AG20443 (cell line): ENCODE data around the gene CLEC2D.
A peak's percentile ranks its signal among the peaks of the same experiment; 100 is the strongest.
"Not testable (repeated sequence)": the region's sequence is repeated elsewhere in the genome, so short reads cannot be mapped to it uniquely, and the experiment has no call there.

Experiments used
- DNase-seq: peaks from one replicate; pipeline ENCODE4 v3.0.0; 2012; ENCODE audit warnings: low spot score, mixed read lengths

CLEC2D gene, protein sequence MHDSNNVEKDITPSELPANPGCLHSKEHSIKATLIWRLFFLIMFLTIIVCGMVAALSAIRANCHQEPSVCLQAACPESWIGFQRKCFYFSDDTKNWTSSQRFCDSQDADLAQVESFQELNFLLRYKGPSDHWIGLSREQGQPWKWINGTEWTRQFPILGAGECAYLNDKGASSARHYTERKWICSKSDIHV

DNA sequence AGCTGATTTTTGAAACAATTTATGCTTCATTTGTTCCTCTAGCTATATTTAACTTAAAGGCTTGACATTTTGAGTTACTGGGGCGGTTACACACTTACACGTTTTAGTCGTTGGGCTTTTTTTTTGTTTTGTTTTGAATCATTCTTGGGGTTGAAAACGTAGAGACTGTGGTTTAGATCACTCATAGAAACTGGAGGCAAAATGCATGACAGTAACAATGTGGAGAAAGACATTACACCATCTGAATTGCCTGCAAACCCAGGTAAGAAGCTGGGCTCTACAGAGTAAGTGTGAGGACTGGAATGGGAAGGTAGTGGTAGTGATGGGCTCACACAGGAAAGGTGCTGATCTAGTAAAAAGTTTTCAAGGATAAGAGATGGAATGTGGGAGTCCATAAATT is at the start of gene CLEC2D:
TSS of gene CLEC2D (plus strand) at position 180 of the 400 bp plus-strand sequence. CDS start at position 202, 22 bp downstream.
- no peak for DNase-seq

DNA sequence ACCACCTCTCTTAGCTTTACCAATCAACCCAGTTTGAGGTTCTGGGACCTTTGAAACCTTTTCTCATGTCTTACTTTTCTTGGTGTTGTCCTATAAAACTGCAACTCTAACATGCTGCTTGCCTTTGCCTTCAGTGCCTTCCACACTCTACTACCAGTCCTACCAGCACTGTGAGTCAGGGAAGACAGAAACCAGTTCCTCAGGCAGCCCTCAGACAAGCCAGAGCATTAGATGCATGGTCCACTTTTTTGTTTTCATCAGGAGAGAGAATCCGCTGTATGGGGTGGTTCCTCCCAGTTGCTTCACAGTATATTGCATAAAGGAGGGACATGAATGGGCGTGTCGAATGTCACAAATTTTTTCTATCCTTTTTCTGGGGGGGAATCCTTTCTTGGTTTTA is 44.5 kb upstream of the CLEC2D start:
- DNase-seq = no peak

DNA sequence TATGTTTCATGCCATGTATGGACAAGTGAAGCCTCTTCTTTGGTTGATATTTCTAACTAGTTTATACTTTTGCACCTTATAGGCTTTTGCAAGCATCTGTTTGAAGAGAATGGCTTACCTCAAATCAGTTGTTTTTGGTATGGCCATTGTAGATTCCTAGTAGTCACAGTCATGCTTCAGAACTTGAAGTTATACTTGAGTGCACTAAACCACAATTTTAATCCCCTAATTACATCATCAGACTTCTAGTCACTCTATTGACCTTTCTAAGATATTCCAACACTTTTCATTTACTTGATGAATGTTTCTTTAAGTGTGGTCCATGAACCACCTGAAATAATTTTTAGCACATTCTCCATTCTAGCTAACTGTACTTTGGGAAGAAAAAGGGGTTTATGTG is 43.2 kb upstream of the CLEC2D start:
- no peak for DNase-seq

DNA sequence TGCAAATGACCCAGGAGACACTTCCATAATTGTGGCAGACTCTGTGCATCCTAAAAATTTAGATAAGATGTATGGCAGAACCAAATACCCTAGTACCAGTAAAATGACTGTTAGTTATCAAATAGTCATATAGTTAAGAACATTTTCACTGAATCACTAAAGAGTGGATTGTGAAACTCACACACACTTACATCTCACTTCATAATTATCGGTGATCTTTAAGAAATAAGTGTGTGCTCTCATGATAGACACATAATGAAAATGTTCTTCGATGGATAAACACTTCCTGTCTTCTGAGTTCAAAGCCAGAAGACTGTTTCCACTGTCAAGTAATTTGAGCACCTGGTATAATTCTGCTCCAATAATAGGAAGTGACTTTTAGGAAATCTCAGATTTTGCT is 42.7 kb upstream of the CLEC2D start:
- DNase-seq = no peak

DNA sequence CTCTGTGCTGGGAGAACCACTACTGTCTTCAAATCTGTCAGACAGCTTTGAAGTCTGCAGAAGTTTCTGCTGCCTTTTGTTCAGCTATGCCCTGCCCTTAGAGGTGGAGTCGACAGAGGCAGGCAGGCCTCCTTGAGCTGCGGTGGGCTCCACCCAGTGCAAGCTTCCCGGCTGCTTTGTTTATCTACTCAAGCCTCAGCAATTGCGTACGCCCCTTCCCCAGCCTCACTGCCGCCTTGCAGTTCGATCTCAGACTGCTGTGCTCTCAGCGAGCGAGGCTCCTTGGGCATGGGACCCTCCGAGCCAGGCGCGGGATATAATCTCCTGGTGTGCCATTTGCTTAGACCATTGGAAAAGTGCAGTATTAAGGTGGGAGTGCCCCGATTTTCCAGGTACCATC is 36.7 kb upstream of the CLEC2D start:
- no peak for DNase-seq

DNA sequence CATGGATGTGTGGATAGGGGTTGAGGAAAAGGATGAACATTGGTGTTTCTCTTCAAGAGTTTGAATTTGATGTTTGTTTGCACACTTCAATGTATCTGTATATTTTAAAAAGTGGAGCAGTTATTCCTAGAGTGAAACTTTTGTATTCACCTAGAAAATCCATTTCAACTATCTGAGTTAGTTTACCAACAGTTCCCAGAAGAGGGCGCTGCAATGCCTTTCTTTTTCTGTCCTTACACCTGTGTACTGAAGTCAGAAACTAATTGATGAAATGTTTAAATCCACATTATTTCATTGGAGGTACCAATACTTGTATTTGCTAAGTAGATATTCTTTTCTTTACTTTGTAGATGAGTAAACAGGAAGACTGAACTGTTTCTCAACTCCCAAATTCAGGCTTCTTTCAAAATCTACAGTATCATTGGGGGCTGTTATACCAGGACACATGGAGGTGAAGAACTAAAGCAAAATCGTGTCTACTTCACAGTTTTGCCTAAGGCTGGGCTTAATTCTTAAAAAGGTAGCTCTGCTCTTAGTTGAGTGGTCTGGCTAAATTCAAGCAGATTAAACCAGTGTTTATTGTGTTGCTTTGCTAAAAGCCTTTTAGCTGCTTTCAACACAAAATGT is 35.2 kb upstream of the CLEC2D start:
- peak; percentile 35 for DNase-seq

DNA sequence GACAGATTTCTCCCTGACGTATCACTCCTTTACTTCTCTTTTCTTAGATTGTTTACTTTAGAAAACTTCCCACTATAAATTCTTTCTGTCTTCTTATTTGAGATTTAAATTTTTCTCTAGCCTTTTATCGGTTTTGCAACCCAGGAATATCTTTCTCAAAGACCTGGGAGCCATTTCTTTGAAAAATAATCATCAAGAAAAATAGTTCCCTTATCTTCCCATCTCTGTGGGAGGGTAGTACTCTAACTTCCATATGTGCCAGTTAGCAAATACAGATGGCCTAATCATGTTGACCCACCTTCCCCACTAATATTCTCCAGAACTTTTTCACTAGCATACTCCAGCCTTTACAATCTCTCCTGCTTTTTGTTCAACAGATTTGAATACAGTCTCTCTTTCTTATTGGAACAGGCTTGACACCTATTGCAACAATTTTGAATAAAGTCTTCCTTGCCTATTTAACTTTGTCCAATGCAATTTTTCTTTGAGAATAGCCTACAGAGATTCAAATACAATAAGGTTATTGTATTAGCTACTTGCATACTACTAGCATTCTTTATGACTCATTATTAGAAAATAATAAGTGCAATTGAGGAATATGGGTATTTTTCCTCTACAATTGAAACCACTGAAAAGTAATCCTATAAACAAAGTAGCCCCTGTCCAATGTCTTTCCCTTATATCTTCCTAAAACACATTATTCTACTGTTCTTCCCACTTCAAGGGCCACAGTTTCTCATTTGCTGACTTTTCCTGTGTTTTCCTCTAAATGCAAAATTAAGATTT is 34.4 kb upstream of the CLEC2D start:
- no peak for DNase-seq

DNA sequence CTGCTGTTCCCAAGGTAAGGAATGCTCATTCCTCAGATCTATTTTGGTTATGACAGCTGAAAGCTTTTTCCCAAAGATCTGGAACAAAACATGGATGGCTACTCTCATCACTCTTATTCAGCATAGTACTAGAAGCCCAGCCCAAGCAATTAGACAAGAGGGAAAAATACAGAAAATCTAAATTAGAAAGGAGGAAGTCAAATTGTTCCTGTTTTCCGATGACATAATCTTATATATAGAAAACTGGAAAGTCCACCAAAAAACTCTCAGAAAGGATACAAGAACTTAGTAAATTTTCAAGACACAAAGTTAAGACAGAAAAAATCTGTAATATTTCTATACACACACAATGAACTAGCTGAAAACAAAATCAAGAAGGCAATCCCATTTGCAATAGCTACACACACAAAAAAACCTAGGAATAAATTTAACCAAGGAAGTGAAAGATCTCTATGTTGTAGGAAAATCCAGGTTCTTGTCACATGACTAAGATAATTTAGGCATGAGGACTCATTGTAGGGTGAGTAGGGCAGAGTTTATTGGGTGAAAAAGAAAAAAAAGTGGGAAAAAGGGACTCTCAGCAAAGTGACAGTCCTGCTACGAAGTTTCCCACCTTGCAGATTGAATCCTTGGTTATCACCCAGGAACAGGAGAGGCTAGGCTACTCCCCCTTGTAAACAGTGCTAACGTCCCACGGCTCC is 33.2 kb upstream of the CLEC2D start:
- DNase-seq = no peak

DNA sequence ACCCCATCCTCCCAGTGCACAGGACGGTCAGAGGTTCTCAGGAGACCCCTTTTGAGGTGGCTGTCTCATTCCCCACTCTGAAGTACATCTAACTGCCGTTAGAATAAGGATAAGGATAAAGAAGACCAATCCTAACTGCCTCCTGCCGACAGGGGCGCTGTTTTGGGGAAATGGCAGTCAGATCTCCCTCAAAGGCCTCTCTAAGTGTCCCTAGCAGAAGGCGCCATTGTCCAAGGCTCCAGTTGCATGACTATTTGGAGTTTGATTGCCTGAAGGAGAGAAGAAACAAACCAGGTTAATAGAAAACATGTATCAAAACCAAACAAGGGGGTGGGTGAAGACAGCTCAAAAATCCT is 32.7 kb upstream of the CLEC2D start:
- no peak for DNase-seq

DNA sequence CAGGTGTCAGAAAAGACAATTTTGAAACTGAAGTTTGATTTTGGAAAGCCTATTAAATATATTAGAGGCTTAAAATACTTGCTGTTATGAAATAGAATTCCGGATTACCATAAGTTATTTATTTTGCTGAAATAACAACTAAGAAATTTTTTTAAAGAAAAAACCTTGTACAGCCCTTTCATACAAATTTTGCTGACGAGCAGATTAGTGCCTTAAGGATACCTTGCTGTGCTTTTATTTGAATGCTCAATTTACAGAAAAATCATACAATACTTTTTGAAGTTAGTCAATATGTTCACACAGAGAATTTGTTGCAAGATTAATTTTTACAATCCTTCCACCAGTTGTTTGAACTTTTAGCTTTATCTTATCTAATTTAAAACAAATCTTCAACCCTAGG is 29.5 kb upstream of the CLEC2D start:
- no peak for DNase-seq

DNA sequence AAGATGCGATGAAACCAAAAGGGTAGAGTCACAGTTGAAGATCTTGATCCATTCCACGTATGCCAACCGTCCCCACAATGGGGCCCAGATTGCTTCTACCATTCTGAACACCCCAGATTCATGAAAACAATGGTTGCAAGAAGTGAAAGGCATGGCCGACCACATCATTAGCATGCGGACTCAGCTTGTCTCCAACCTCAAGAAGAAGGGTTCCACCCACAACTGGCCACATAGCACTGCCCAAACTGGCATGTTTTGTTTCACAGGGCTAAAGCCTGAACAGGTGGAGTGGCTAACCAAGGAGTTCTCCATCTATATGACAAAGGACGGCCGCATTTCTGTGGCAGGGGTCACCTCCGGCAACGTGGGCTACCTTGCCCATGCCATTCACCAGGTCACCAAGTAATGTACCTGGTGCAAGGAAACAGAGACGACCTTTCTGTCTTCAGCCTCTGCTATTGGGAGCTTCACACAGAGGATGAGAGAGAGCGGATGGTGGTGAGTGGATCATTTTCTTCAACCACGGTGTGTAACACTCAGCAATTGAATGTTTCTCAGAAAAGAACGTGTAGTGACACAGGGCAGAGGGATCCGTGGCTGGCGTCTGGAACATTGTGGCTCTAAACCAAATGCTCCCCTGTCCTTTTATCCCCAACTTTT is 26.8 kb upstream of the CLEC2D start:
- DNase-seq = no peak

DNA sequence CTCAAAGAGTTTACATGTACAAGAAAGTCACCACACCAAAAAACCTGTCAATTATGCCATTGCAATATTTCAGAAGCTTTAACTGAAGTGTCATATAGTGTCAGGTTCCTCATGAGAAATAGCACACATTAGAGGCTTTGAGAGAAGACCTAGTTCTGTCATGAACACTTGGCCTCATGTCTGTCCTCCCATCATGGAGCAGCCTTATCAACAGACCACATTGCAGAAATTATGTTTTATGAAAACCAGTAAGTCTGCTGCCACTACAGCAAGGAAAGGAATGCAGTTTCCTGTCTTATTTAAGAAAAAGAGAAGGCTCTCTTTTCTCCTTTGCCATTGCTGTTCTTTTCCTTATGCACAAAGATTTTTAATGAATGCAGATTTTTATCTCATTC is 26.2 kb upstream of the CLEC2D start:
- DNase-seq = no peak

DNA sequence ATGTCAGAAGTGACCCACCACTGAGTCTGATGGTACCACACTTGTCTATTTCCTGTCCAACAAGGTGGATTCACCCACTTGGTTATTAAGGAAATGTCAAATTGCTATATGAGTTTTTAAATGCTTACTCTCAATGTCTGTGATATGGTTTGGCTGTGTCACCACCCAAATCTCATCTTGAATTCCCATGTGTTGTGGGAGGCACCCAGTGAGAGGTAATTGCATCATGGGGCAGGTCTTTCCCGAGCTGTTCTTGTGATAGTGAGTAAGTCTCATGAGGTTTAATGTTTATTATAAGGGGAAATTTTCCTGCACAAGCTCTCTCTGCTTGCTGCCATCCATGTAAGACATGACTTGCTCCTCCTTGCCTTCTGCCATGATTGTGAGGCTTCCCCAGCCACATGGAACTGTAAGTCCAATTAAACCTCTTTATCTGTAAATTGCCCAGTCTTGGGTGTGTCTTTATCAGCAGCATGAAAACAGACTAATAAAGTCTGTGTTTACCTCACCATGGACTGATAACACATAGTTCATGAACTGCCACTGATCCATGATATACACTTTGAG is 24.4 kb upstream of the CLEC2D start:
- DNase-seq = not testable (repeated sequence)

DNA sequence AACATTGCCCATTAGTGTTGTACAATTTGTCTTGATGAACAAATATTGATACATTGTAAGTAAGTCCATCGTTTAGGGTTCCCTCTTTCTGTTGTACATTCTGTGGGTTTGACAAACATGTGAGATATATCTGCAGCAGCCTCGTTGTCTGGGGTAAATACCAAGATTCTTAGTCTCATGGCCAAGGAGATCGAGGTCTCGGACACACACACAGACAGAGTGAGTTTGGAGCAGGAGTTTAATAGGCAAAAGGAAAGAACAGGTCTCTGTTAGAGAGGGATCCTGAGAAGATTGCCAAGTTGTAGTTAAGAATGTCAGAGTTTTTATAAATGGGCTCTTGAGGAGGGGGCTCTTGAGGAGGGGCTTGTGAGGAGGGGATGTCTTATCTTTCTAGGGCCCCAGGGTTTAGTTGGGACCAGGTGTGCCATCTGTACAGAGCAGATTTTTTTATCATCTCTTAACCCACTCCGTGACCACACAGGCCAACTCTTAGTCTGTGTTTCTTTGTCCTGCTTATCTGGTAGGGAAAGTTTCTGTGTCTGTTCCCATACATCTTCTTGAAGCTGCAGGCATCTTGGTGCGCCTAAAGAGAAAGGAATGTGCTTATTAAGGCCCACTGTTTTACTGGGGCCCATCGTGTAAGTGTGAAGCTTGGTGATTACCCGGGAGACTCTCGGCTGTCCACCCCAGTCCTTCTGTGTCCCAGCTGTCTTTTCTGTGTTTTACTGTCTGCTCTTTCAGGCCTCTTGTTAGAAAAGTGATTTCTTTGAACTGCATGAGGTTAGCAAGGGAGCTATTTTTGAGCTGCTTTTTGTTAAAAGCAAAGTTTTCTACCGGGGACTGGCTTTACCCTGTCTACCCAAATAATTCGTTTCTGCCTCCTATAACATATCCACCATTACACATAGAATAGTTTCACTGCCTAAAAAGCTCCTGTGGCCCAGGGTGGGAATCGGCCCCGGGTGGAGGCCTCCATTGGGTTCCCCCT is 22.4 kb upstream of the CLEC2D start:
- DNase-seq = no peak

DNA sequence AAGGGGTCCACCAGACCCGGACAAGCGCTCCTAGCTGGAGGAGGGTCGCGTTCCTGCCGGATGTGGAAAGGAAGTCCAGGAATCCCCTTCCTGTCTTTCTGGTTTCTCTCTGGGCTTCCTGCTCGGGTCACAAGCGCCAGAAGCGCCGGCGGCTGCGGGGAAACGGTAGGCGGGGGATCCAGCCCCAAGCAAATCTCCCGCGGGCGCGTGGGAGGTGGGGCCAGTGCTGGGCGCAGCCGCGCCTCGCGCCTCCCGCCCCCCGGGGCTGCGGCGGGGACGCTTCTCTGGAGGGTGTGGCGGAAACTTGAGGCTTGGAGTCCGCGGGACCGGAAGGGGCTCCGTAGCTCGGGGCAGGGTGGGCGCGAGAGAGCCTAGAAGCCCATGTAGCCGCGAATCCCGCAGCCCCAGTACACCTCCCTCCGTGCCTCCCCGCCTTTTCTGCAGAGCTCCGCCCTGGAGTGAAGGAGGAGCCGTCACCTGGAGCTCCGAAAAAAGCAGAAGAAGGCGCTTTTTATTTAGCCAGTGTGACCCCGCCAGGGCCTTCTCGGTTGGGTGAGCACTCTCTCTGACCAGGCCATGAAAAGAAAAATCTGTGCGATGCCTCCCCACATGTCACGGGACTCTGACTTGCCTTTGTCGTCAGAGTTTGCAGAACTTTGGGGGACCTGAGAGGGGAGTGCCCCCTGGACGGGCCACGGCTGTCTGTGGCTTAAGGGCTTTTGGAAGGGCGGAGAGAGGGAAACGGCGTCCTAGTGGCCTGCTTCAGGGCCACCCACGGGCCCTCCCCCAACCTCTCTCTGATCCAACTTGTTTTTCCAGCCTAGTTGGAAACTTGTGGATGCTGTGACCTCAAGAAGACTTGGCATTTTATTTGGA is 21.4 kb upstream of the CLEC2D start:
- peak; percentile 95 for DNase-seq

DNA sequence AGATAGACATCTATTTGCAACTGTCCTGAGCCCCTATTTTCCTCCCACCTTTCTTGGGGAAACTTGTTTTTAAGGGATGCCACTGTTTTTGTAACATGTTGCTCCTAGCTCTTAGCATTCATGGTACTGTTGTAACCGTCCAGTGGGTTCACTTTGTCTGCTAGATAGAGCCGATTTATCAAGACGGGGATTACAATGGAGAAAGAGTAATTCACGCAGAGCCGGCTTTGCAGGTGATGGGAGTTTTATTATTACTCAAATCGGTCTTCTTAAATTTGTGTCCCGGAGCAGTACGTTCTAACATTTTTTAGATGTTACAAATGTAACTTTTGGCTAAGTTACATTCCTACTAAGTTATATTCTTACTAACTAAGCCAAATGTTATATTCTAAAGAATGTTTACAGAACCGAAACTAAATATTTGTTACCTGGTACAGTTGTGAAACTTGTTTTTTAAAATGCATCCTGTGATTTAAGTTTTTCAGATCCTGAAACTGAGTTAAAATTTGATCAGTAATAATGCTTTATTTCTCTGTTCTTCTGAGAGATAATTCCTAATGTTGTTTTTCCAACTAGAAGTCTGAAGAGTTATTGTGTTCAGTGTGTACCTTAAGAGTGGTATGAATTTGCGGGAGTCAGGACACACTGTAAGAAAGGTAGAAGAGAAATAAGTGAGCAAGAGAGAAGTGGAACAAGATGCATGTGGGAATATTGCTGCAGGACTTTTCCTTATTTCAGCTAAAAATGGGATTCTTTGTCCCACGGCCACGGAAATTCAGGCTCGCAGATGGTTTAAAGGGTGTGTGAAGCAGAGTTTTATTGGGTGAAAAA is 20.6 kb upstream of the CLEC2D start:
- no peak for DNase-seq

DNA sequence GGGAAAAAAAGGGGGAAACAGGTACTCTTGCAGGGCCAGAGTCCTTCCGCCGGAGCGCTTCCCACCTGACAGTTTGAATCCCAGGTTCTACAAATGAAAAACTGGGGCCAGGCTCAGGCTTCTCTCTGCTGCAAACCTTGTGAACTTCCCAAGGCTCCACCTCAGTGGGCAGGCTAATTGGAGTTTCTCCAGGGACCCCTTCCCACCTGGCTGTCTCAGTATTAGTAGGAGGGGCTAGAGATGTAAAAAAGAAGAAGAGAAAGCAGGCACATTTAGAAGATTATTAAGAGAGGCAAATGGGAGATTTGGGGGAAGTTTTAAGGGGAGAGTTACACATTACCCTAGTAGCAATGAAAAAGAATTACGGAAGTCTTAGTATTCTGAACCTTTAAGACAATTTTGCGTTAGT is 20.0 kb upstream of the CLEC2D start:
- DNase-seq = no peak

DNA sequence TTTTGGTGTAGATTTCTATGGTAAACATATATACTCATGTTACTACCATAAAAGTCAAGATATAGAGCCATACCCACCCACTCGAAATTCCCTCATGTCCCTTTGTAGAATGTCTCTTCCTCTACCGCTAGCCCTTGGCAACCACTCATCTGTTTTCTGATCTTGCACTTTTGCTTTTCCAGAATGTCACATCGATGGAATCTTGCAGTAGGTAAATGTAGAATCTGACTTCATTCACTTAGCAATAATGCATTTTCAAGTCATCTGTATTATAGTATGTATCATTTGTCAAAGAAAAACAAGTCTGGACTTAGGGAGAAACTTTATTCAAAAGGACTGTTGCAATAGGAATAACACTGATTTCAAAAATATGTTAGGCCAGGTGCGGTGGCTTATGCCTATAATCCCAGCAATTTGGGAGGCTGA is 19.3 kb upstream of the CLEC2D start:
- DNase-seq = no peak

DNA sequence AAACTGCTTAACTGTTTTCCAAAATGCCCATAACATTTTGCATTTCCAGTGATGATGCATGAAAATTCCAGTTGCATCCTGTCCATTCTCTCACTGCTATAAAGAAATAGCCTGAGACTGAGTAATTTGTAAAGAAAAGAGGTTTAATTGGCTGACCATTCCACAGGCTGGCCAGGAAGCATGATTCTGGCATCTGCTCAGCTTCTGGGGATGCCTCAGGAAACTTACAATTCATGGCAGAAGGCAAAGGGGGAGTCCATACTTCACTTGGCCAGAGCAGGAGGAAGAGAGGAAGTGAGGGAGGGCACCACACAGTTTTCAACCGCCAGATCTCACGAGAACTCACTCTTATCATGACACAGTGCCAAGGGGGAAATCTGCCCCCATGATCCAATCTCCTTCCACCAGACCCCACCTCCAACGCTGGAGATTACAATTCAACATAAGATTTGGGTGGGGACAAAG is 18.2 kb upstream of the CLEC2D start:
- peak; percentile 18 for DNase-seq
